ENCODE measurements around the gene ILK.

ILK gene

DNA sequence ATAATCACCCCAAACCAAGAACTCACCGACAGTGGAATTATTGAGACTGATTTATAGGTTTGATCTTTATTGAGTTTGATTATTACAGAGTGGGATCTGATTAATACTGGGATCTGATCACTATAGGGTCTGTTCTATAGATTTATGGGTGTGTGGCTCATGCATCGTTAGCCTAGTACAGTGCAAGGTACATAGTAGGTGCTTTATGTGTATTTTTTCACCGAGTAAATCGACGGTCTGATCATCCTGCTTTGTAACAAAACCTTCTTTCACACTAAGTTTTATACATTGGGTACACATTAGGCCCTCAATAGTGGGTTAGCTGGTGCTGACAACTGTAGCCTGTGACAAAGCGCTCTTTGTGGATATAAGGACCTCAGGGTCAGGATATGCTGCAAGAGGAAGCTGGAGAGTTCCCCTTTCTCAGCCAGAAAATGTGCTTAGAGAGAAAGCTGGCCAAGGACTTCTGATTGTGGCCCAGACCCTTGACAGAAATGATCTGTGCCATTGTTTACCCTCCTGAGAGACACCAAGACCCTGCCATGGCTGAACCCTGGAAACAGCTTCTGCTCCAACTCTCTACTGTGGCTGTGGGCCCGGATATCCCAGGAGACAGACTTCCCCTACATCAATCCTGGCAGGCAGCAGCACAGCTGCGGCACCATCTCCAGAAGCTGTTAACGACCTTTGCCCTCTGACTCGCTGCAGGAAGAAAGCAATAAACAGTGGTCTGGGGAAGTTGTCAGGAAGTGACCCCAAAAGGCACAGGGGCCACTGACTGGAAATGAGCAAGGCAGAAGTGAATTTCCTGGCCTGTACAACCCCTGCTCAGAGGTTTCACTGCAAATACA, 31.7 kb downstream of the ILK start:
- DNase-seq (ENCODE audit: insufficient read length, low spot score) (peak; percentile 50), FAIRE-seq (no peak)
- no peak for TF ChIP-seq POLR2A (IDR thresholded peaks at IDR 0.05; ENCODE audit: low read depth, low read length)

GRCh38 chr11:6636480-6636879, 32.9 kb downstream of the ILK start:
- DNase-seq (ENCODE audit: insufficient read length, low spot score) (no peak), FAIRE-seq (no peak)
- no peak for TF ChIP-seq POLR2A (IDR thresholded peaks at IDR 0.05; ENCODE audit: low read depth, low read length)

DNA sequence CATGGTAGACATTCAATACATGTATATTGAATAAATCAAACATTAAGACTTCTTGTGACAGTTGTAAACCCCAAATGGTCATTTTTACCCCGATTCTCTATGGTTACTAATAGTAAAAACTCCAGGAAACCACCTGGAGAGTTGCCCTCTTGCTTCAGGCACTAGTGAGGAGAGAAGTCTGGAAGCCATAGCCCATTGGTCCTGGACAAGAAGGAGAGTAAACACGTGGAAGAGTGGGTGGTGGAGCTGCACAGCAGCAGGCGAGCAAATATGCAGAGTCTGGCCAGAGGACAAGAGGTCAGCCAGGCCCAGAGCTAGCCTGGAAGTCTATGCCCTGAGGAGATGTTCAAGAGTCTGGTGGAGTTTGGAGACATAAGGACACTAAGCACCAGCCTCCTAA, 34.3 kb downstream of the ILK start:
- DNase-seq (ENCODE audit: insufficient read length, low spot score) = no peak
- no peak for FAIRE-seq
- TF ChIP-seq POLR2A (IDR thresholded peaks at IDR 0.05; ENCODE audit: low read depth, low read length) = no peak

GRCh38 chr11:6638429-6638828, 34.9 kb downstream of the ILK start:
- TF ChIP-seq POLR2A (IDR thresholded peaks at IDR 0.05; ENCODE audit: low read depth, low read length) = no peak
- FAIRE-seq = no peak

GRCh38 chr11:6640036-6640984, 36.7 kb downstream of the ILK start:
- FAIRE-seq (no peak), DNase-seq (ENCODE audit: insufficient read length, low spot score) (no peak)
- TF ChIP-seq POLR2A (IDR thresholded peaks at IDR 0.05; ENCODE audit: low read depth, low read length) = no peak

More at GRCh38 chr11:6638429-6638828, 34.9 kb downstream of the ILK start:
- DNase-seq (ENCODE audit: insufficient read length, low spot score) = no peak

- TF ChIP-seq POLR2A (IDR thresholded peaks at IDR 0.05; ENCODE audit: low read depth, low read length) = no peak
- no peak for FAIRE-seq
- no peak for DNase-seq (ENCODE audit: insufficient read length, low spot score)
These were observed 37.6 kb downstream of the ILK start for GRCh38 chr11:6640985-6641701.

DNA sequence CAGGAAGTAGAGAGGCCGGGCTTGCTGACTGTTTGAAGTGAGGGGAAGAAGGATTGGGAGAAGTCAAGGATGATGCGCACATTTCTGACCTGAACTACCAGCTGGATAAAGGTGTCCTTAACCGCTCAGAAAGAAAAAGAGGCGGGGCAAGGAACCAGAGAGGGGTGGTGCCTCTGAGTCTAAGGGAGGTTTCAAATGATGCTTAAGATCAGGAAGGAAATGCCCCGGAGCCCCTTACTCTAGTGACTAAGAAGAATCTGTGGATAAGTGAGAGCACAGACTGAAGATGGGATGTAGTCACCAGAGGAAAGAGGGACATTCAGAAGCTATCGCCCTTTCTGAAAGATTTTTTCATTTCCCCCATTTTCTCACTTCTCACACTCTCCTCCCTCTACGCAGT, 39.4 kb downstream of the ILK start:
- DNase-seq (ENCODE audit: insufficient read length, low spot score) (no peak), FAIRE-seq (no peak)
- no peak for TF ChIP-seq POLR2A (IDR thresholded peaks at IDR 0.05; ENCODE audit: low read depth, low read length)

DNA sequence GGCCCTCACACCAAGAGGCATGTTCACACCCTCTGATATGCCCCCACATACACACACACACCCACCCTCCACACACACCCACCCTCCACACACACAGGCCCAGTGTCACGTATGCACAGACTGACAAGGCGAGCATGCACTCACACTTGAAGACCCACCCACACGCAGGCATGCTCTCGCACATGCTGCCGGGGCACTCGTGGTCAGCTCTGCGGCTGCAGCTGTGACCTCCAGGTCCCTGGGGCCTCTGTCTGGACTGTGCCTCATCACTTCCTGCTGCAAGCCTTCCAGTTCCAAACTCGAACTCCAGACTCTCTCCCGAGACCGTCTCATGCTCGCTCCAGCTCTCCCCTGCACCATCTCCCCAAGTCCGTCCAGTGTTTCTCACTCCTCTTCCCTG, 42.5 kb downstream of the ILK start:
- DNase-seq (ENCODE audit: insufficient read length, low spot score) (no peak), FAIRE-seq (no peak)
- no peak for TF ChIP-seq POLR2A (IDR thresholded peaks at IDR 0.05; ENCODE audit: low read depth, low read length)

DNA sequence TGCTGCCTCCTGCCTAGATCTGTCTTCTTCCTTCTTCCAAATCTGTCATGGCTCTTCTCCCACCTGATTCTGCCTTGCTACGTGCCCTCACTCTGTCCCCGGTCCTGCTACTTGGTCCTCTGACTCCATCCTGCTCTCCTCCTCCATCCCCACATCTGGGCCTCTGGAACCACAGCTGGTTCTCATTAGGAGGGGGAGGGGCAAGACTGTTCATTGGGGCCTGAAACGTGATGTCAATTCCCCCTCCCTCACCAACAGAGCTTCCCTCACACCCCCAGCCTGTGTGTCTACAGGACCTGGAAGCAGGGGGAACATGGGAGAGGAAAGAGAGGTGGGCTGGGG, 43.0 kb downstream of the ILK start:
- no peak for TF ChIP-seq POLR2A (IDR thresholded peaks at IDR 0.05; ENCODE audit: low read depth, low read length)
- DNase-seq (ENCODE audit: insufficient read length, low spot score) = no peak
- FAIRE-seq = no peak

GRCh38 chr11:6646918-6647679, 43.5 kb downstream of the ILK start:
- TF ChIP-seq POLR2A (IDR thresholded peaks at IDR 0.05; ENCODE audit: low read depth, low read length) = no peak
- FAIRE-seq (no peak), DNase-seq (ENCODE audit: insufficient read length, low spot score) (no peak)

DNA sequence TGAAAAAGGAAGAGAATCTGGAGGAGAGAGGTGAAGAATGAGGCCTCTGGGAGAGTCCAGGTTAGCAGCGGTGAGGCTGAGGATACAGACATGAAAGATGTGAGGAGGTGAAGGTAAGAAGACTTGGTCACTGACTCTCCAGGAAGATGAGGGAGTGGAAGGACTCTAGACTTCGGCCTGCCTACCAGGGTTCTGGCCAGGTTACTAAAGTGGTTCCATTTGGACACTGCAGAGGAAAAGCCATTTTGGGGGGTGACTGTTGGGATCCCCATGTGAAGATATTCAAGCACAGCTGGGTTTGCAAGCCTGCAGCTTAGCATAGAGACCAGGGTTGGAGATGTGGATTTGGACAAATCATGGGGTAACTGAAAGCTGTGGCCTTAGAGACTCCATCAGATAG, 44.3 kb downstream of the ILK start:
- no peak for FAIRE-seq
- no peak for TF ChIP-seq POLR2A (IDR thresholded peaks at IDR 0.05; ENCODE audit: low read depth, low read length)

GRCh38 chr11:6648501-6648900, 44.9 kb downstream of the ILK start:
- no peak for DNase-seq (ENCODE audit: insufficient read length, low spot score)
- no peak for TF ChIP-seq POLR2A (IDR thresholded peaks at IDR 0.05; ENCODE audit: low read depth, low read length)
- FAIRE-seq = no peak

More for the DNA sequence above, 44.3 kb downstream of the ILK start:
- no peak for DNase-seq (ENCODE audit: insufficient read length, low spot score)

- no peak for DNase-seq (ENCODE audit: insufficient read length, low spot score)
- TF ChIP-seq POLR2A (IDR thresholded peaks at IDR 0.05; ENCODE audit: low read depth, low read length) = no peak
- no peak for FAIRE-seq
These were observed 46.5 kb downstream of the ILK start for GRCh38 chr11:6650104-6650503.
